ENCODE results near the gene NUMA1. TPM values are rescaled to one million over a fixed set of nuclear protein-coding genes. Genes with fewer than 3 reads are reported as not detected.

Gene NUMA1
- total and polyA plus RNA-seq, 9 of the 15 experiments (the other 6 are each of a cell fraction or from before 2014, with no cell fraction given): 4.1 to 104 (median 51.2) TPM

- TF ChIP-seq RBM22 (IDR thresholded peaks at IDR 0.05; ENCODE audit: low read depth, low read length, poor library complexity, severe bottlenecking) (no peak), SRF (CRISPR knock-in tag; IDR thresholded peaks at IDR 0.05) (no peak), MAFF (IDR thresholded peaks at IDR 0.05; ENCODE audit: low read length) (no peak), ELK1 (CRISPR knock-in tag; IDR thresholded peaks at IDR 0.05) (no peak)
Observed at GRCh38 chr11:72075756-72076155, 4.6 kb downstream of the NUMA1 start (continued).

GRCh38 chr11:72075109-72075508, 5.2 kb downstream of the NUMA1 start:
- peaks cover 94% of the 10 kb centered on the region for H3K79me2 ChIP-seq (ENCODE audit: control insufficient read depth, insufficient read depth, low read length)
- ChIA-PET POLR2A (interaction anchor here (0.7 to 1.3 kb wide), 8 partner anchors 9 to 740 kb away, joined by 3 to 5 read pairs (median 3); no protein-coding TSS in a partner anchor), CTCF (ENCODE audit: low intra/inter-chr PET ratio) (interaction anchor here (0.6 kb wide), 1 partner anchor 17 kb away, joined by 3 read pairs; no protein-coding TSS in a partner anchor)
- H4K20me1 ChIP-seq (replicated peaks; ENCODE audit: control insufficient read depth, insufficient read depth, low read length): peaks cover 6% of the 10 kb centered on the region; the same call in 1 of the 2 replicates
- peaks cover 4% of the 10 kb centered on the region for H3K9me1 ChIP-seq (ENCODE audit: control insufficient read depth, insufficient read depth, low read length)
- H3K4me2 ChIP-seq (ENCODE audit: insufficient read depth, low read length): no peak overlapping the region
- H3K9me3 ChIP-seq (replicated peaks; ENCODE audit: control insufficient read depth, insufficient read depth, low read depth, low read length): no peaks in the 10 kb centered on the region
- H3K4me1 ChIP-seq (replicated peaks in 1 of 2; ENCODE audit: control insufficient read depth in 2 of 2, insufficient read depth in 2 of 2, low read length in 2 of 2): peaks cover 8 to 20% of the 10 kb centered on the region in 2 experiments; a peak in 4 of 5 replicates
- in situ Hi-C loops (cut with MboI) (no loop called here), intact Hi-C loops (cut with micrococcal nuclease) (no loop called here)
- peaks cover 26% of the 10 kb centered on the region; the same call in 2 of the 3 replicates for H3K36me3 ChIP-seq (ENCODE audit: control insufficient read depth, insufficient read depth, low read length)
- peak overlapping the region; percentile 49; the same call in 1 of the 3 replicates for H3K27ac ChIP-seq (ENCODE audit: extremely low read depth, low read depth, low read length)
- FAIRE-seq: no peak
- H3K9ac ChIP-seq (ENCODE audit: insufficient read depth in 1 of 2, low read depth in 2 of 2, low read length in 2 of 2): no peak overlapping the region; a peak in 1 of 4 replicates
- no peaks in the 10 kb centered on the region for H3K27me3 ChIP-seq (ENCODE audit: control insufficient read depth in 2 of 2, insufficient read depth in 2 of 2, low read length in 2 of 2)
- no peak overlapping the region for H2AFZ ChIP-seq (ENCODE audit: low read depth, low read length)
- H3K4me3 ChIP-seq: no peak overlapping the region
- ATAC-seq: peak; percentile 42
- BruUV-seq (replicated peaks): no TSS peak
- TF ChIP-seq ZNF436 (CRISPR knock-in tag; IDR thresholded peaks at IDR 0.05) (no peak), ELF2 (CRISPR knock-in tag; IDR thresholded peaks at IDR 0.05) (0 out of 2 replicates have a peak, but pooled peaks have one; percentile 32), SMARCB1 (IDR thresholded peaks at IDR 0.05; ENCODE audit: insufficient read length, low read depth) (no peak), RAD21 (CRISPR knock-in tag; conservative IDR thresholded peaks at IDR 0.05 in 1 of 2, IDR thresholded peaks at IDR 0.05 in 1 of 2) (peak; percentile 11; a peak in 1 of 4 replicates), FOXJ2 (tag; IDR thresholded peaks at IDR 0.05) (0 out of 2 replicates have a peak, but pooled peaks have one; percentile 29), CTCF (IDR thresholded peaks at IDR 0.05 in 2 of 3, conservative IDR thresholded peaks at IDR 0.05 in 1 of 3; ENCODE audit: insufficient read depth in 2 of 3, low read depth in 1 of 3, low read length in 3 of 3) (peak; percentile 39 to 61 (median 52); a peak in 4 of 6 replicates), GABPA (tag; conservative IDR thresholded peaks at IDR 0.05; ENCODE audit: low read depth) (0 out of 2 replicates have a peak, but pooled peaks have one; percentile 22), ZNF830 (CRISPR knock-in tag; IDR thresholded peaks at IDR 0.05) (no peak), CBX3 (IDR thresholded peaks at IDR 0.05; ENCODE audit: borderline replicate concordance in 1 of 2, low read length in 2 of 2) (0 out of 3 replicates have a peak, but pooled peaks of 1 of the 2 experiments have one; percentile 23), ZNF766 (CRISPR knock-in tag; conservative IDR thresholded peaks at IDR 0.05) (peak; percentile 58; the same call in 1 of the 2 replicates), SPI1 (IDR thresholded peaks at IDR 0.05; ENCODE audit: borderline replicate concordance, low read depth, low read length) (peak; percentile 89), ZNF589 (CRISPR knock-in tag; IDR thresholded peaks at IDR 0.05; ENCODE audit: low read depth) (no peak)
- WGBS (ENCODE audit: insufficient coverage, low coverage, missing lambda C conversion rate): 94% methylated on average over 1 of the region's 1 CpG
- DNase-seq (ENCODE audit: extremely low read depth in 1 of 4, low spot score in 3 of 4): peak in 2 of 4 experiments; percentile 24 to 55

Data from K562 (cell line).